IMR-90 (cell line): ENCODE data around the gene NKG7. TPM values are rescaled to one million over a fixed set of nuclear protein-coding genes. Genes with fewer than 3 reads are reported as not detected.
A peak's percentile ranks its signal among the peaks of the same experiment; 100 is the strongest.

ENCODE experiments used
- ATAC-seq: fragments of 200-7000 bp; cut with Tn5 transposase; 2 replicates; pipeline ENCODE4 v1.9.1; 2020; ENCODE audit warnings: low read depth, mild to moderate bottlenecking, moderate library complexity
- BruUV-seq: library from RNA; stranded (reverse); fragments of 400-500 nt; replicated peaks from 2 replicates; lab custom pipeline; 2021; lab: Mats Ljungman, UMichigan
- CTCF ChIA-PET: fragments of 300-600 bp; formaldehyde crosslinking; extraction: SDS; loops from one replicate; lab custom pipeline; 2021; ENCODE audit warnings: antibody characterized with exemption; lab: Yijun Ruan, JAX
- POLR2A ChIA-PET: fragments of 300-600 bp; sonication (Branson Sonifier 250); formaldehyde crosslinking; loops from one replicate; lab custom pipeline; 2022; ENCODE audit warnings: antibody characterized with exemption; ENCODE audit not compliant: unreplicated experiment; lab: Charles Lee
- DNase-seq: peaks from one replicate; pipeline ENCODE4 v3.0.0; 2013
- H2AFZ ChIP-seq: replicated peaks from 2 replicates; pipeline ENCODE3; 2013; ENCODE audit warnings: low read length, mild to moderate bottlenecking; ENCODE audit not compliant: poor library complexity
- H2AK5ac ChIP-seq: 2 replicates; pipeline ENCODE4 v1.6.1; 2013; ENCODE audit warnings: low read depth, low read length, inconsistent platforms
- H2AK9ac ChIP-seq: replicated peaks from 2 replicates; pipeline ENCODE3; 2013; ENCODE audit warnings: mild to moderate bottlenecking, low read depth, low read length, moderate library complexity; ENCODE audit not compliant: poor library complexity
- H2BK120ac ChIP-seq: 2 replicates; pipeline ENCODE4 v1.6.1; 2013; ENCODE audit warnings: low read depth, low read length, inconsistent platforms
- H2BK15ac ChIP-seq: 3 replicates; pipeline ENCODE4 v1.6.1; 2013; ENCODE audit warnings: low read depth, low read length, inconsistent platforms
- H2BK20ac ChIP-seq: 2 replicates; pipeline ENCODE4 v1.6.1; 2013; ENCODE audit warnings: low read depth, mild to moderate bottlenecking, inconsistent platforms, low read length, moderate library complexity
- H2BK5ac ChIP-seq: 2 replicates; pipeline ENCODE4 v1.6.1; 2013; ENCODE audit warnings: mild to moderate bottlenecking, low read depth, low read length, inconsistent platforms; ENCODE audit not compliant: poor library complexity, severe bottlenecking
- H3K14ac ChIP-seq: replicated peaks from 2 replicates; pipeline ENCODE4 v1.6.1; 2013; ENCODE audit warnings: low read depth, low read length, inconsistent platforms
- H3K18ac ChIP-seq: 2 replicates; pipeline ENCODE4 v1.6.1; 2013; ENCODE audit warnings: low read depth, low read length, control low read depth
- H3K23ac ChIP-seq: 2 replicates; pipeline ENCODE4 v1.6.1; 2013; ENCODE audit warnings: low read depth, low read length, inconsistent platforms
- H3K27ac ChIP-seq: 2 replicates; pipeline ENCODE4 v1.5.1; 2013; ENCODE audit warnings: mild to moderate bottlenecking, control low read depth, low read length; ENCODE audit not compliant: insufficient read depth
- H3K27me3 ChIP-seq: 2 replicates; pipeline ENCODE4 v1.6.1; 2013; ENCODE audit warnings: low read length; ENCODE audit not compliant: control insufficient read depth, insufficient read depth
- H3K36me3 ChIP-seq: 2 replicates; pipeline ENCODE4 v1.6.1; 2013; ENCODE audit warnings: low read length, mixed read lengths; ENCODE audit not compliant: control insufficient read depth, insufficient read depth
- H3K4ac ChIP-seq: 2 replicates; pipeline ENCODE4 v1.6.1; 2013; ENCODE audit warnings: low read depth, low read length, inconsistent platforms
- H3K4me1 ChIP-seq: 2 replicates; pipeline ENCODE4 v1.6.1; 2013; ENCODE audit warnings: low read length, mixed read lengths; ENCODE audit not compliant: control insufficient read depth, insufficient read depth
- H3K4me2 ChIP-seq: 2 replicates; pipeline ENCODE4 v1.6.1; 2013; ENCODE audit warnings: low read depth, mild to moderate bottlenecking, control low read depth, low read length, moderate library complexity
- H3K4me3 ChIP-seq: 2 replicates; pipeline ENCODE4 v1.5.1; 2013; ENCODE audit warnings: low read depth, mild to moderate bottlenecking, control low read depth, low read length, moderate library complexity; ENCODE audit not compliant: insufficient read depth
- H3K56ac ChIP-seq: 2 replicates; pipeline ENCODE4 v1.6.1; 2013; ENCODE audit warnings: low read length, inconsistent platforms; ENCODE audit not compliant: insufficient read depth; ENCODE audit errors: extremely low read depth
- H3K79me1 ChIP-seq, 2 experiments: 2 replicates each; pipeline ENCODE4 v1.6.1; 2013; ENCODE audit warnings: low read length in 2 of 2, inconsistent platforms in 1 of 2, low read depth in 1 of 2
- H3K9ac ChIP-seq: 2 replicates; pipeline ENCODE4 v1.6.1; 2013; ENCODE audit warnings: low read depth, low read length, control low read depth
- H3K9me1 ChIP-seq: 2 replicates; pipeline ENCODE4 v1.6.1; 2013; ENCODE audit warnings: low read length, inconsistent platforms; ENCODE audit not compliant: insufficient read depth
- H3K9me3 ChIP-seq: 2 replicates; pipeline ENCODE4 v1.6.1; 2013; ENCODE audit warnings: low read length; ENCODE audit not compliant: control insufficient read depth, insufficient read depth
- H4K20me1 ChIP-seq: 2 replicates; pipeline ENCODE4 v1.6.1; 2013; ENCODE audit warnings: low read length, inconsistent platforms; ENCODE audit not compliant: insufficient read depth
- H4K5ac ChIP-seq: 2 replicates; pipeline ENCODE4 v1.6.1; 2013; ENCODE audit warnings: mild to moderate bottlenecking, low read depth, low read length, control low read depth
- H4K8ac ChIP-seq, 2 experiments: 2 replicates each; pipeline ENCODE4 v1.6.1; 2013; ENCODE audit warnings: low read depth in 2 of 2, low read length in 2 of 2, control low read depth in 1 of 2, inconsistent platforms in 1 of 2
- H4K91ac ChIP-seq: 2 replicates; pipeline ENCODE4 v1.6.1; 2013; ENCODE audit warnings: low read depth, low read length, inconsistent platforms; ENCODE audit not compliant: insufficient read depth
- BHLHE40 ChIP-seq: fragments of 150-350 bp; IDR thresholded peaks from 2 replicates; pipeline ENCODE4 v1.6.1; 2016; ENCODE audit warnings: mild to moderate bottlenecking, low read depth, low read length
- CEBPB ChIP-seq: IDR thresholded peaks from 2 replicates; pipeline ENCODE4 v1.6.1; 2012; ENCODE audit warnings: low read depth, low read length, improper control_type of control experiment
- CHD1 ChIP-seq: IDR thresholded peaks from 2 replicates; pipeline ENCODE4 v1.6.1; 2012; ENCODE audit warnings: low read depth, low read length, improper control_type of control experiment
- CTCF ChIP-seq: conservative IDR thresholded peaks from 2 replicates; pipeline ENCODE4 v1.5.1; 2012; ENCODE audit warnings: mild to moderate bottlenecking, low read depth, low read length, improper control_type of control experiment
- FOS ChIP-seq: fragments of 150-350 bp; IDR thresholded peaks from 2 replicates; pipeline ENCODE4 v1.6.1; 2016; ENCODE audit warnings: low read depth, low read length
- MAFK ChIP-seq: IDR thresholded peaks from 2 replicates; pipeline ENCODE4 v1.6.1; 2012; ENCODE audit warnings: low read depth, low read length, improper control_type of control experiment
- MAZ ChIP-seq: IDR thresholded peaks from 2 replicates; pipeline ENCODE4 v1.6.1; 2012; ENCODE audit warnings: low read depth, mild to moderate bottlenecking, low read length, improper control_type of control experiment, moderate library complexity, borderline replicate concordance
- MXI1 ChIP-seq: IDR thresholded peaks from 2 replicates; pipeline ENCODE4 v1.6.1; 2012; ENCODE audit warnings: low read depth, mild to moderate bottlenecking, low read length, moderate library complexity, borderline replicate concordance
- NFE2L2 ChIP-seq: fragments of 150-350 bp; IDR thresholded peaks from 2 replicates; pipeline ENCODE4 v1.6.1; 2016; ENCODE audit warnings: low read depth, mild to moderate bottlenecking, low read length
- POLR2A ChIP-seq: IDR thresholded peaks from 2 replicates; pipeline ENCODE4 v1.6.1; 2012; ENCODE audit warnings: mild to moderate bottlenecking, low read depth, low read length
- RAD21 ChIP-seq: IDR thresholded peaks from 2 replicates; pipeline ENCODE4 v1.6.1; 2012; ENCODE audit warnings: low read length, improper control_type of control experiment
- RCOR1 ChIP-seq: IDR thresholded peaks from 2 replicates; pipeline ENCODE4 v1.6.1; 2012; ENCODE audit warnings: mild to moderate bottlenecking, low read length, improper control_type of control experiment; ENCODE audit not compliant: insufficient replicate concordance
- RFX5 ChIP-seq: IDR thresholded peaks from 2 replicates; pipeline ENCODE4 v1.8.0; 2012; ENCODE audit warnings: low read depth, mild to moderate bottlenecking, low read length, moderate library complexity
- SMC3 ChIP-seq: fragments of 150-350 bp; IDR thresholded peaks from 2 replicates; pipeline ENCODE4 v1.6.1; 2016; ENCODE audit warnings: low read depth, mild to moderate bottlenecking, antibody characterized with exemption, low read length, moderate library complexity
- USF2 ChIP-seq: fragments of 150-350 bp; IDR thresholded peaks from 2 replicates; pipeline ENCODE4 v1.6.1; 2017; ENCODE audit warnings: mild to moderate bottlenecking, antibody characterized with exemption, low read length, low read depth
- WGBS, 2 experiments: methylation state at CpG; one replicate each; pipeline versions ENCODE4 v1.1.5 to v1.1.7; 2013; ENCODE audit warnings: missing lambda C conversion rate in 2 of 2; ENCODE audit not compliant: insufficient read length in 1 of 2; ENCODE audit errors: extremely low coverage in 2 of 2; 5-methylcytosine and 5-hydroxymethylcytosine counted together
- dilution Hi-C: fragments of 300-500 bp; cut with HindIII; formaldehyde crosslinking; loops from one replicate; pipeline ENCODE4 v1.14.3; 2018; ENCODE audit warnings: low sequenced_read_pairs; ENCODE audit not compliant: unreplicated experiment
- in situ Hi-C: fragments of 300-500 bp; cut with MboI; formaldehyde crosslinking; loops from 3 replicates; pipeline ENCODE4 v1.14.3; 2019; ENCODE audit warnings: low sequenced_read_pairs, inconsistent platforms, mixed read lengths
- intact Hi-C: fragments of 100-400 bp; cut with micrococcal nuclease; formaldehyde crosslinking; loops from 2 replicates; pipeline ENCODE4 v1.10.0; 2022
- polyA plus RNA-seq, 3 experiments: library from polyadenylated mRNA; depleted of rRNA; stranded (reverse); fragments of >200 nt; gene quantifications; 2 replicates each; pipeline ENCODE4 v1.2.3, GENCODE V29; 2012; ENCODE audit warnings: low replicate concordance in 1 of 3
- total RNA-seq: library from RNA; depleted of rRNA; stranded (reverse); fragments of >200 nt; gene quantifications from 2 replicates; pipeline ENCODE4 v1.2.3, GENCODE V29; 2012
- TF ChIP-seq, protein P1 (sequence below): fragments of 150-350 bp; IDR thresholded peaks from 2 replicates; pipeline ENCODE4 v1.6.1; 2016; ENCODE audit warnings: low read depth, mild to moderate bottlenecking, low read length, moderate library complexity, borderline replicate concordance

The NKG7 gene
- total and polyA plus RNA-seq, 2 of the 4 experiments (the other 2 are of a cell fraction), result not detected

GRCh38 chr19:51370230-51370629 is 2.2 kb downstream of the NKG7 start:
- Histone ChIP-seq H3K9me3 (no peaks in the 10 kb centered on the region), H3K4me3 (no peak overlapping the region), H3K79me1 (peaks cover 7 to 24% of the 10 kb centered on the region in 2 experiments; a peak in 3 of 4 replicates), H3K9me1 (peaks cover 9% of the 10 kb centered on the region), H3K27me3 (peaks cover 2% of the 10 kb centered on the region; the same call in 1 of the 2 replicates), H3K36me3 (no peaks in the 10 kb centered on the region), H2BK5ac (no peak overlapping the region), H2AK5ac (no peak overlapping the region), H3K9ac (no peak overlapping the region), H2BK15ac (no peak overlapping the region), H3K4me2 (no peak overlapping the region), H3K27ac (no peak overlapping the region), H4K8ac (no peak overlapping the region), H4K20me1 (no peaks in the 10 kb centered on the region), H3K14ac (no peak overlapping the region), H3K4me1 (peaks cover 7% of the 10 kb centered on the region), H2BK20ac (no peak overlapping the region), H4K5ac (no peak overlapping the region), H3K4ac (no peak overlapping the region), H2BK120ac (no peak overlapping the region), H3K23ac (no peak overlapping the region), H2AK9ac (peak overlapping the region; percentile 28), H4K91ac (no peak overlapping the region), H3K18ac (no peak overlapping the region), H3K56ac (no peak overlapping the region), H2AFZ (no peak overlapping the region)
- WGBS, 2 experiments, result 69% methylated on average over 2 of the region's 4 CpGs; no CpG with 5 or more reads in 1 of the 2 experiments
- dilution Hi-C loops, result no loop called here
- no peak for ATAC-seq
- intact Hi-C loops, result no loop called here
- BruUV-seq, result no TSS peak
- no peak for DNase-seq
- in situ Hi-C loops, result no loop called here
- POLR2A ChIA-PET, result no interaction called here
- TF ChIP-seq MXI1 (no peak), BHLHE40 (no peak), RAD21 (no peak), RCOR1 (no peak), POLR2A (no peak), FOS (no peak), RFX5 (no peak), CHD1 (no peak), NFE2L2 (no peak), SMC3 (no peak), CEBPB (no peak), USF2 (no peak), CTCF (no peak), MAFK (no peak), MAZ (no peak)
- TF ChIP-seq, protein P1, sequence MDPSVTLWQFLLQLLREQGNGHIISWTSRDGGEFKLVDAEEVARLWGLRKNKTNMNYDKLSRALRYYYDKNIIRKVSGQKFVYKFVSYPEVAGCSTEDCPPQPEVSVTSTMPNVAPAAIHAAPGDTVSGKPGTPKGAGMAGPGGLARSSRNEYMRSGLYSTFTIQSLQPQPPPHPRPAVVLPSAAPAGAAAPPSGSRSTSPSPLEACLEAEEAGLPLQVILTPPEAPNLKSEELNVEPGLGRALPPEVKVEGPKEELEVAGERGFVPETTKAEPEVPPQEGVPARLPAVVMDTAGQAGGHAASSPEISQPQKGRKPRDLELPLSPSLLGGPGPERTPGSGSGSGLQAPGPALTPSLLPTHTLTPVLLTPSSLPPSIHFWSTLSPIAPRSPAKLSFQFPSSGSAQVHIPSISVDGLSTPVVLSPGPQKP, result no peak
- CTCF ChIA-PET, result interaction anchor here (1.0 kb wide), 1 partner anchor 9 kb away, joined by 3 read pairs; no protein-coding TSS in a partner anchor
